A673 (cell line): Measurements from ENCODE around the gene WFDC1. TPM values are rescaled to one million over a fixed set of nuclear protein-coding genes. Genes with fewer than 3 reads are reported as not detected.

Experiments
- BruUV-seq: library from RNA; stranded (reverse); fragments of 400-500 nt; replicated peaks from 2 replicates; lab custom pipeline; 2021; lab: Mats Ljungman, UMichigan
- CTCF ChIA-PET: fragments of 300-600 bp; sonication (Branson Sonifier 250); formaldehyde crosslinking; loops from one replicate; lab custom pipeline; 2022; ENCODE audit warnings: antibody characterized with exemption; lab: Charles Lee
- POLR2A ChIA-PET: fragments of 300-600 bp; sonication (Branson Sonifier 250); formaldehyde crosslinking; loops from one replicate; lab custom pipeline; 2022; ENCODE audit warnings: antibody characterized with exemption; ENCODE audit not compliant: low non-redundant PET; lab: Charles Lee
- DNase-seq: peaks from one replicate; pipeline ENCODE4 v3.0.0-alpha.2; 2015; ENCODE audit warnings: low spot score
- H3K27ac ChIP-seq: fragments of 200-600 bp; sonication (generic); 2 replicates; pipeline ENCODE4 v1.5.1; 2016; ENCODE audit warnings: mixed run types, low read depth, mild to moderate bottlenecking, mixed read lengths, antibody characterized with exemption, low read length; ENCODE audit not compliant: poor library complexity, severe bottlenecking
- H3K27me3 ChIP-seq: fragments of 200-600 bp; sonication (generic); replicated peaks from 2 replicates; pipeline ENCODE4 v1.6.1; 2017; ENCODE audit warnings: mixed run types, low read depth, mild to moderate bottlenecking, mixed read lengths, antibody characterized with exemption, low read length; ENCODE audit not compliant: insufficient read depth, poor library complexity
- H3K36me3 ChIP-seq: fragments of 200-600 bp; sonication (generic); 2 replicates; pipeline ENCODE4 v1.6.1; 2016; ENCODE audit warnings: mixed run types, mild to moderate bottlenecking, mixed read lengths, antibody characterized with exemption, low read length; ENCODE audit not compliant: insufficient read depth, poor library complexity, severe bottlenecking
- H3K4me1 ChIP-seq: fragments of 200-600 bp; sonication (generic); 2 replicates; pipeline ENCODE4 v1.6.1; 2017; ENCODE audit warnings: mixed run types, mild to moderate bottlenecking, mixed read lengths, antibody characterized with exemption, low read length; ENCODE audit not compliant: insufficient read depth, poor library complexity, severe bottlenecking
- H3K4me3 ChIP-seq: fragments of 200-600 bp; sonication (generic); 2 replicates; pipeline ENCODE4 v1.5.1; 2016; ENCODE audit warnings: low read depth, mixed run types, mild to moderate bottlenecking, mixed read lengths, low read length; ENCODE audit not compliant: poor library complexity, severe bottlenecking
- H3K9me3 ChIP-seq: fragments of 200-600 bp; sonication (generic); 2 replicates; pipeline ENCODE4 v1.6.1; 2016; ENCODE audit warnings: mixed run types, low read depth, mild to moderate bottlenecking, mixed read lengths, antibody characterized with exemption, low read length; ENCODE audit not compliant: poor library complexity, severe bottlenecking
- CTCF ChIP-seq: fragments of 300-800, 200-600 bp; sonication (generic); conservative IDR thresholded peaks from 2 replicates; pipeline ENCODE4 v1.5.1; 2017; ENCODE audit warnings: low read depth, mild to moderate bottlenecking, antibody characterized with exemption, low read length, moderate library complexity, mixed read lengths
- EZH2 ChIP-seq: fragments of 200-600 bp; sonication (generic); IDR thresholded peaks from 2 replicates; pipeline ENCODE4 v1.6.1; 2017; ENCODE audit warnings: borderline replicate concordance, low read depth, mild to moderate bottlenecking, mixed read lengths, antibody characterized with exemption, low read length; ENCODE audit not compliant: poor library complexity, severe bottlenecking
- intact Hi-C: fragments of 100-400 bp; cut with micrococcal nuclease; formaldehyde crosslinking; loops from one replicate; pipeline ENCODE4 v1.10.0; 2022; ENCODE audit not compliant: unreplicated experiment
- total RNA-seq: library from RNA; stranded (reverse); gene quantifications from 2 replicates; pipeline ENCODE4 v1.2.3, GENCODE V29; 2021

The WFDC1 gene
- total RNA-seq, 1 experiment from 2014 or later, result not detected

GRCh38 chr16:84356176-84356575 is 61.5 kb downstream of the WFDC1 start:
- no peaks in the 10 kb centered on the region for H3K36me3 ChIP-seq
- H3K4me1 ChIP-seq, result no peaks in the 10 kb centered on the region
- H3K4me3 ChIP-seq, result no peak overlapping the region
- no peaks in the 10 kb centered on the region for H3K9me3 ChIP-seq
- no peak overlapping the region for H3K27ac ChIP-seq
- BruUV-seq, result no TSS peak
- no peak for DNase-seq
- peaks cover 19% of the 10 kb centered on the region for H3K27me3 ChIP-seq
- intact Hi-C loops, result no loop called here
- POLR2A ChIA-PET, result no interaction called here
- TF ChIP-seq EZH2 (no peak), CTCF (no peak)
- CTCF ChIA-PET, result no interaction called here

GRCh38 chr16:84356591-84357116 is 62.0 kb downstream of the WFDC1 start:
- Histone ChIP-seq H3K4me1 (no peaks in the 10 kb centered on the region), H3K9me3 (no peaks in the 10 kb centered on the region), H3K27ac (no peak overlapping the region), H3K36me3 (no peaks in the 10 kb centered on the region), H3K27me3 (peaks cover 19% of the 10 kb centered on the region), H3K4me3 (no peak overlapping the region)
- ChIA-PET POLR2A (no interaction called here), CTCF (no interaction called here)
- DNase-seq, result no peak
- TF ChIP-seq EZH2 (no peak), CTCF (no peak)
- BruUV-seq, result no TSS peak
- intact Hi-C loops, result no loop called here

GRCh38 chr16:84357191-84357651 is 62.5 kb downstream of the WFDC1 start:
- ChIA-PET POLR2A (no interaction called here), CTCF (no interaction called here)
- no peaks in the 10 kb centered on the region for H3K4me1 ChIP-seq
- no peak for DNase-seq
- H3K4me3 ChIP-seq, result no peak overlapping the region
- TF ChIP-seq CTCF (no peak), EZH2 (no peak)
- intact Hi-C loops, result no loop called here
- H3K36me3 ChIP-seq, result no peaks in the 10 kb centered on the region
- no peaks in the 10 kb centered on the region for H3K9me3 ChIP-seq
- H3K27ac ChIP-seq, result no peak overlapping the region
- peaks cover 19% of the 10 kb centered on the region for H3K27me3 ChIP-seq
- BruUV-seq, result no TSS peak
